ENCODE results near the gene ARF3. TPM values are rescaled to one million over a fixed set of nuclear protein-coding genes. Genes with fewer than 3 reads are reported as not detected.
A peak's percentile ranks its signal among the peaks of the same experiment; 100 is the strongest.
"Not testable (repeated sequence)": the region's sequence is repeated elsewhere in the genome, so short reads cannot be mapped to it uniquely, and the experiment has no call there.

The ARF3 gene
- total and polyA plus RNA-seq, 7 experiments from 2014 or later = 15.9 to 137 (median 52.5) TPM

DNA sequence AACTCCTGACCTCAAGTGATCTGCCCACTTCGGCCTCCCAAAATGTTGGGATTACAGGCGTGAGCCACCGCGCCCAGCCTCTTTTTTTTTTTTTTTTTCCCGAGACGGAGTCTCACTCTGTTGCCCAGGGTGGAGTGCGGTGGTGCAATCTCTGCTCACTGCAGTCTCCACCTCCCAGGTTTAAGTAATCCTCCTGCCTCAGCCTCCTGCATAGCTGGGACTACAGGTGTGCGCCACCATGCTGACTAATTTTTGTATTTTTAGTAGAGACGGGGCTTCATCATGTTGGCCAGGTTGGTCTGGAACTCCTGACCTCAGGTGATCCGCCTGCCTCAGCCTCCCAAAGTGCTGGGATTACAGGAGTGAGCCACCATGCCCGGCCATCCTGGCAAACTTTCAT is 47.6 kb downstream of the ARF3 start:
- intact Hi-C loops (cut with micrococcal nuclease); H3K27me3 ChIP-seq (ENCODE audit: control insufficient read depth in 2 of 2, insufficient read depth in 2 of 2, low read length in 2 of 2); H3K9me3 ChIP-seq (ENCODE audit: control insufficient read depth in 2 of 3, low read length in 3 of 3); ATAC-seq; DNase-seq; H3K27me3 Mint-ChIP-seq; H3K4me3 ChIP-seq (ENCODE audit: low read length); H3K36me3 Mint-ChIP-seq; H3K4me1 Mint-ChIP-seq; H3K9me3 Mint-ChIP-seq; H3K27ac ChIP-seq (ENCODE audit: low read depth, low read length); H3K4me1 ChIP-seq (ENCODE audit: control insufficient read depth in 2 of 2, insufficient read depth in 2 of 2, low read length in 2 of 2); H3K36me3 ChIP-seq (ENCODE audit: control insufficient read depth in 2 of 3, insufficient read depth in 3 of 3, low read length in 3 of 3); H3K27ac Mint-ChIP-seq; H3K4me3 Mint-ChIP-seq: not testable (repeated sequence)
- POLR2A ChIA-PET = interaction anchor here (1.2 kb wide), 1 partner anchor 14 kb away, joined by 4 read pairs; no protein-coding TSS in a partner anchor
- CTCF ChIA-PET = interaction anchor here (0.6 kb wide), 1 partner anchor 331 kb away, joined by 3 read pairs; no protein-coding TSS in a partner anchor

DNA sequence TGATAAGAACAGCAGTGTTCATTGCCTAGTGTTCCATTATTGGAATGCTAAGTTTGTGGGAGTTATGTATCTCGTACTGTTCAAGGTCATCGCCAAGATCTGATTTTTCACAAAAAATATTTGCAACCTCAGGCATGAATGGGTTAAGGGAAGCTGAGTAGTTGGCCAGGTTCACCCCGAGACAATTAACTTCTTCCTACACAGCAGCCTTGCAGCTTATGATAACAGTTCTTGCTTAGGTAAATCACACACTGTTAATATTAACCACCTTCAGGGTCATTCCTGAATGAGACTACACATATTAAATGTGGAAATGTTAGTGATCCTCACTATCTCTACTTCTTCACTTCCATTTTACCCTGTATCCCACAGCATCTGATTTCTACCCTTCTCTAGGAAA is 50.0 kb downstream of the ARF3 start:
- Histone ChIP-seq H3K4me3 (ENCODE audit: low read length) (no peak overlapping the region), H3K36me3 (ENCODE audit: control insufficient read depth in 2 of 3, insufficient read depth in 3 of 3, low read length in 3 of 3) (no peaks in the 10 kb centered on the region), H3K9me3 (ENCODE audit: control insufficient read depth in 2 of 3, low read length in 3 of 3) (no peaks in the 10 kb centered on the region), H3K27ac (ENCODE audit: low read depth, low read length) (no peak overlapping the region), H3K4me1 (ENCODE audit: control insufficient read depth in 2 of 2, insufficient read depth in 2 of 2, low read length in 2 of 2) (peaks cover 0 to 9% of the 10 kb centered on the region in 2 donors), H3K27me3 (ENCODE audit: control insufficient read depth in 2 of 2, insufficient read depth in 2 of 2, low read length in 2 of 2) (no peaks in the 10 kb centered on the region)
- Mint-ChIP-seq H3K27me3 (peaks cover 0 to 7% (median 0%) of the 10 kb centered on the region in 5 donors), H3K27ac (no peak overlapping the region), H3K36me3 (no peaks in the 10 kb centered on the region), H3K4me1 (peaks cover 0 to 10% (median 8%) of the 10 kb centered on the region in 7 donors), H3K4me3 (no peak overlapping the region), H3K9me3 (no peaks in the 10 kb centered on the region)
- DNase-seq (no peak), ATAC-seq (no peak)
- ChIA-PET CTCF (interaction anchor here (1.4 to 2.0 kb wide), 2 partner anchors 54 to 71 kb away, joined by 3 to 5 read pairs; partner anchors contain the start of gene WNT1), POLR2A (no interaction called here)
- intact Hi-C loops (cut with micrococcal nuclease) = no loop called here

DNA sequence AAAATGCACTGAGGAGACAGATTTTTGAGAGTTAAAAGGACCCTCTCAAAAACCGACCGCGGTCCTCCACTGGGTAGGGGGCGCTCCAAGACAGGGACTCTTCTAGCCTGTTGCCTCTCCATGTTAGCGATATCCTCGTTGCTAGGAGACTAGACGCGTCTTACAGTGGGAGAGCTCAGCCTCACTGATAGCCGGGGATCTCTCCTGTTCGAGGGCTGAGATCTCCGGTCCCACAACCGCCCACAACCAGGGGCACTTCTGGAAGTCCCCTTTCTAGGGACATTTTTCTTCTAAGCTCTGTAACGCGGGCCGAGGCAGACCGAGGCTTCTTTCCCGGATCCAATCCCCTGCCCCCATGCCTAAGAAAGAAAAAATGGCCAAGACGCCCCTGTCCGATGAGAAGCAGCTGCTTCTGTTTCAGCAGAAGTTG is 53.3 kb downstream of the ARF3 start:
- intact Hi-C loops (cut with micrococcal nuclease) = loop anchor here (1.0 to 2.0 kb wide), 11 partner anchors 14 to 114 kb away; partner anchors contain the start of genes WNT1 (in 2 of the 2), ARF3 (in 1 of the 2), DDX23 (in 1 of the 2) and FKBP11 (in 1 of the 2)
- Histone ChIP-seq H3K27ac (ENCODE audit: low read depth, low read length) (no peak overlapping the region), H3K4me1 (ENCODE audit: control insufficient read depth in 2 of 2, insufficient read depth in 2 of 2, low read length in 2 of 2) (peaks cover 0 to 9% of the 10 kb centered on the region in 2 donors), H3K9me3 (ENCODE audit: control insufficient read depth in 2 of 3, low read length in 3 of 3) (no peaks in the 10 kb centered on the region), H3K36me3 (ENCODE audit: control insufficient read depth in 2 of 3, insufficient read depth in 3 of 3, low read length in 3 of 3) (no peaks in the 10 kb centered on the region), H3K27me3 (ENCODE audit: control insufficient read depth in 2 of 2, insufficient read depth in 2 of 2, low read length in 2 of 2) (no peaks in the 10 kb centered on the region), H3K4me3 (ENCODE audit: low read length) (peak overlapping the region; percentile 60)
- ATAC-seq (peak; percentile 100), DNase-seq (peak; percentile 64 to 89 (median 83))
- peaks cover 0 to 11% (median 8%) of the 10 kb centered on the region in 7 donors for H3K4me1 Mint-ChIP-seq
- POLR2A ChIA-PET = interaction anchor here (0.7 to 3.1 kb wide), 8 partner anchors 14 to 54 kb away, joined by 3 to 14 read pairs (median 4); partner anchors contain the start of genes DDX23 and FKBP11
- no peaks in the 10 kb centered on the region for H3K9me3 Mint-ChIP-seq
- peak overlapping the region; percentile 48 to 81 (median 78) for H3K4me3 Mint-ChIP-seq
- peak overlapping the region in 5 of 9 donors; percentile 32 to 84 (median 57) for H3K27ac Mint-ChIP-seq
- peaks cover 0 to 7% (median 0%) of the 10 kb centered on the region in 5 donors for H3K27me3 Mint-ChIP-seq
- CTCF ChIA-PET = interaction anchor here (0.6 to 8.0 kb wide), 25 partner anchors 9 to 465 kb away, joined by 3 to 128 read pairs (median 4); partner anchors contain the start of genes DDX23 and FKBP11
- no peaks in the 10 kb centered on the region for H3K36me3 Mint-ChIP-seq

DNA sequence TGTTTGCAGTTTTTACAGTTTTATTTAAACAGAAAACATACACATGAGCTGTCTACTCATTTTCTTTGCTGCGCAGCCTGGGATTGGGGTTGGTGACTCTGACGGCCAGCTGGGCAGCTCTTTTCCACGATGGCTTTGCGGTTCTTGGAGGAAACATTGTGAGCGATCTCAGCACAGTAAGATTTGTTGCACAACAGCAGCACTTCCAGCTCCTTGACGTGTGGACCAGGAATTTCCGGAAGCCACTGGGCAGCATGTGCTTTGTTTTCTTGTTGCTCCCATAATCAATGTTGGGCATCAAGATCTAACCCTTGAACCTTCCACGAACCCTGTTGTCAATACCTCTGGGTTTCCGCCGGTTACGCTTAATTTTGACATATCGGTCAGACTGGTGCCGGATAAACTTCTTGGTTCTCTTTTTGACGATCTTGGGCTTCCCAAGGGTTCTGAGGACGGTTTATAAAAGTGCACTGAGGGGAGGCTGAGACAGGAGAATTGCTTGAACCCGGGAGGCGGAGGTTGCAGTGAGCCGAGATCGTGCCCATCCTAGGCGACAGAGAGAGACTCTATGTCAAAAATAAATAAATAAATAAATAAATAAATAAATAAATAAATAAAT is 53.8 kb downstream of the ARF3 start:
- Histone ChIP-seq H3K9me3 (ENCODE audit: control insufficient read depth in 2 of 3, low read length in 3 of 3) (no peaks in the 10 kb centered on the region), H3K27ac (ENCODE audit: low read depth, low read length) (no peak overlapping the region), H3K4me3 (ENCODE audit: low read length) (no peak overlapping the region), H3K27me3 (ENCODE audit: control insufficient read depth in 2 of 2, insufficient read depth in 2 of 2, low read length in 2 of 2) (no peaks in the 10 kb centered on the region), H3K36me3 (ENCODE audit: control insufficient read depth in 2 of 3, insufficient read depth in 3 of 3, low read length in 3 of 3) (no peaks in the 10 kb centered on the region), H3K4me1 (ENCODE audit: control insufficient read depth in 2 of 2, insufficient read depth in 2 of 2, low read length in 2 of 2) (peaks cover 0 to 9% of the 10 kb centered on the region in 2 donors)
- peak overlapping the region in 9 of 10 donors; percentile 23 to 80 (median 57) for H3K4me3 Mint-ChIP-seq
- H3K27ac Mint-ChIP-seq = peak overlapping the region in 1 of 9 donors; percentile 64
- intact Hi-C loops (cut with micrococcal nuclease) = no loop called here
- DNase-seq (no peak), ATAC-seq (no peak)
- no peaks in the 10 kb centered on the region for H3K36me3 Mint-ChIP-seq
- H3K9me3 Mint-ChIP-seq = no peaks in the 10 kb centered on the region
- peaks cover 0 to 9% (median 2%) of the 10 kb centered on the region in 5 donors for H3K27me3 Mint-ChIP-seq
- ChIA-PET POLR2A (interaction anchor here (0.7 to 3.1 kb wide), 9 partner anchors 8 to 54 kb away, joined by 3 to 14 read pairs (median 4); partner anchors contain the start of genes DDX23 and FKBP11), CTCF (interaction anchor here (0.7 to 8.0 kb wide), 18 partner anchors 9 to 341 kb away, joined by 3 to 128 read pairs (median 8); partner anchors contain the start of genes ARF3, DDX23 and FKBP11)
- H3K4me1 Mint-ChIP-seq = peaks cover 0 to 11% (median 8%) of the 10 kb centered on the region in 7 donors

DNA sequence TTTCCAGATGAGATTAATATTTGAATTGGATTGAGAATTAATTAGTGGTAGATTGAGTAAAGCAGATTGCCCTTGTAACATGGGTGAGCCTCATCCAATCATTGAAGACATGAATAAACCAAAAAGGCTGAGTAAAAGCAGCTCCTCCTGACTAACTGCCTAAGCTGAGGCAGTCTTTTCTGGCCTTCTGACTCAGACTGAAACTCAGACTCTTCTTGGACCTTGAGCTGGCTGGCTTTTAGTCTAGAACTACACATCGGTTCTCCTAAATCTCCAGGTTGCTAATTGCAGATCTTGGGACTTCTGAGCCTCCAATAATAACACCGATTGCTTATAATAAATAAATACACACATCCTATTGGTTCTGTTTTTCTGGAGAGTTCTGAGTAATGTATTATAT is 56.0 kb downstream of the ARF3 start:
- no peaks in the 10 kb centered on the region for H3K27me3 ChIP-seq (ENCODE audit: control insufficient read depth in 2 of 2, insufficient read depth in 2 of 2, low read length in 2 of 2)
- H3K36me3 Mint-ChIP-seq = no peaks in the 10 kb centered on the region
- no peak overlapping the region for H3K27ac ChIP-seq (ENCODE audit: low read depth, low read length)
- peaks cover 0 to 11% (median 8%) of the 10 kb centered on the region in 7 donors for H3K4me1 Mint-ChIP-seq
- peaks cover 0 to 9% of the 10 kb centered on the region in 2 donors for H3K4me1 ChIP-seq (ENCODE audit: control insufficient read depth in 2 of 2, insufficient read depth in 2 of 2, low read length in 2 of 2)
- ChIA-PET POLR2A (interaction anchor here (0.6 to 1.5 kb wide), 3 partner anchors 9 to 394 kb away, joined by 3 to 5 read pairs (median 4); partner anchors contain the start of gene PRPH), CTCF (interaction anchor here (0.6 to 8.0 kb wide), 6 partner anchors 10 to 87 kb away, joined by 3 to 128 read pairs (median 4); partner anchors contain the start of gene WNT1)
- H3K9me3 Mint-ChIP-seq = no peaks in the 10 kb centered on the region
- intact Hi-C loops (cut with micrococcal nuclease) = no loop called here
- no peak overlapping the region for H3K4me3 ChIP-seq (ENCODE audit: low read length)
- DNase-seq (no peak), ATAC-seq (no peak)
- H3K4me3 Mint-ChIP-seq = no peak overlapping the region
- no peaks in the 10 kb centered on the region for H3K9me3 ChIP-seq (ENCODE audit: control insufficient read depth in 2 of 3, low read length in 3 of 3)
- peaks cover 0 to 23% (median 0%) of the 10 kb centered on the region in 5 donors for H3K27me3 Mint-ChIP-seq
- no peaks in the 10 kb centered on the region for H3K36me3 ChIP-seq (ENCODE audit: control insufficient read depth in 2 of 3, insufficient read depth in 3 of 3, low read length in 3 of 3)
- H3K27ac Mint-ChIP-seq = peak overlapping the region in 1 of 9 donors; percentile 10

DNA sequence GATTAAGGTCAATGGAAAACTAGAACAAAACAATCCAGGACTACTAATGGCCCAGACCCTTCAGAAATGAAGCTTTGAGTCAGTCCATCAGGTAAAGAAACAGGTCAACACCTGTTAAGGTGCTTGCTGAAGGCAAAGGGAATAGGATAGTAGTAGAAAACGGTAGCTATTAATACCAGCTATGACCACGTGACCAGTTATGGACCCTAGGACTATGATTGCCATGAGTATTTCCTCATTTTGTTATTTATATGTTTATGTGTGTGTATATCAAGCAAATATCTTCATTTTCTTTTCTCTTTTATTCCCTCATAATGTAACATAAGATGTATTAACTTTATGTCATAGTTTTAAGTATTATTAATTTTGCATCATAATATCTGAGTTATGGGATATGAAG is 57.6 kb downstream of the ARF3 start:
- Histone ChIP-seq H3K36me3 (ENCODE audit: control insufficient read depth in 2 of 3, insufficient read depth in 3 of 3, low read length in 3 of 3) (no peaks in the 10 kb centered on the region), H3K27me3 (ENCODE audit: control insufficient read depth in 2 of 2, insufficient read depth in 2 of 2, low read length in 2 of 2) (no peaks in the 10 kb centered on the region), H3K4me3 (ENCODE audit: low read length) (no peak overlapping the region), H3K4me1 (ENCODE audit: control insufficient read depth in 2 of 2, insufficient read depth in 2 of 2, low read length in 2 of 2) (peaks cover 0 to 9% of the 10 kb centered on the region in 2 donors), H3K27ac (ENCODE audit: low read depth, low read length) (no peak overlapping the region), H3K9me3 (ENCODE audit: control insufficient read depth in 2 of 3, low read length in 3 of 3) (no peaks in the 10 kb centered on the region)
- POLR2A ChIA-PET = interaction anchor here (0.6 to 0.9 kb wide), 2 partner anchors 9 to 133 kb away, joined by 3 read pairs; no protein-coding TSS in a partner anchor
- ATAC-seq (no peak), DNase-seq (no peak)
- CTCF ChIA-PET = interaction anchor here (0.7 to 8.0 kb wide), 5 partner anchors 18 to 47 kb away, joined by 3 to 128 read pairs (median 5); no protein-coding TSS in a partner anchor
- Mint-ChIP-seq H3K36me3 (no peaks in the 10 kb centered on the region), H3K4me3 (no peak overlapping the region), H3K4me1 (peaks cover 0 to 10% (median 8%) of the 10 kb centered on the region in 7 donors), H3K27ac (no peak overlapping the region), H3K9me3 (no peaks in the 10 kb centered on the region), H3K27me3 (peaks cover 0 to 20% (median 0%) of the 10 kb centered on the region in 5 donors)
- intact Hi-C loops (cut with micrococcal nuclease) = no loop called here

Measured in naive thymus-derived CD4-positive, alpha-beta T cell (primary cell).